DND-41 (cell line): Measurements from ENCODE around the gene SNAPC5.

ENCODE experiments used
- EZH2 ChIP-seq: IDR thresholded peaks from 3 replicates; pipeline ENCODE4 v1.6.1; 2012; ENCODE audit warnings: borderline replicate concordance, low read depth, mild to moderate bottlenecking, moderate library complexity, low read length, inconsistent platforms; ENCODE audit not compliant: severe bottlenecking
- TF ChIP-seq, protein P1 (sequence below): IDR thresholded peaks from 2 replicates; pipeline ENCODE4 v1.5.1; 2012; ENCODE audit warnings: borderline replicate concordance, low read length, moderate library complexity, mild to moderate bottlenecking; ENCODE audit not compliant: poor library complexity, severe bottlenecking; ENCODE audit errors: extremely low read depth

DNA sequence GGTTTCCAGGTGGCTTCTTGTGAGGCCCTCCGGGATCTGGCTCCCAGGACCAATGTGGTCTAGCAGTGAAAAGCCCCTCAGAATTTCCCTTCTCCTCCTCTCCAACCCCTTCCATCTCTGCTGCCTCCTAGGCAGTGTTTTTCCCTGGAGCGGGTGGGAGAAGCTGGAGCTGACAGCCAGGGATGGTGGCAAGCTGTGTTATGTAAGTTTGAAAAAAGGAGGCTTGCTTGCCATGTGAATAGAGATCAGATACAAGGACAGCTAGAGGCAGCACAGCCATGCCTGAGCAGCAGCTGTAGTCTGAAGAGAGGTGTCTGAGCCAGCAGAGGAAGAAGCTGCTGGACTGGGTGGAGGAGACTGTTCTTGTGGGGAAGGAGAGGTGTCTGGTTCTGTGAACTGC, 20.6 kb downstream of the SNAPC5 start:
- TF ChIP-seq, protein P1, sequence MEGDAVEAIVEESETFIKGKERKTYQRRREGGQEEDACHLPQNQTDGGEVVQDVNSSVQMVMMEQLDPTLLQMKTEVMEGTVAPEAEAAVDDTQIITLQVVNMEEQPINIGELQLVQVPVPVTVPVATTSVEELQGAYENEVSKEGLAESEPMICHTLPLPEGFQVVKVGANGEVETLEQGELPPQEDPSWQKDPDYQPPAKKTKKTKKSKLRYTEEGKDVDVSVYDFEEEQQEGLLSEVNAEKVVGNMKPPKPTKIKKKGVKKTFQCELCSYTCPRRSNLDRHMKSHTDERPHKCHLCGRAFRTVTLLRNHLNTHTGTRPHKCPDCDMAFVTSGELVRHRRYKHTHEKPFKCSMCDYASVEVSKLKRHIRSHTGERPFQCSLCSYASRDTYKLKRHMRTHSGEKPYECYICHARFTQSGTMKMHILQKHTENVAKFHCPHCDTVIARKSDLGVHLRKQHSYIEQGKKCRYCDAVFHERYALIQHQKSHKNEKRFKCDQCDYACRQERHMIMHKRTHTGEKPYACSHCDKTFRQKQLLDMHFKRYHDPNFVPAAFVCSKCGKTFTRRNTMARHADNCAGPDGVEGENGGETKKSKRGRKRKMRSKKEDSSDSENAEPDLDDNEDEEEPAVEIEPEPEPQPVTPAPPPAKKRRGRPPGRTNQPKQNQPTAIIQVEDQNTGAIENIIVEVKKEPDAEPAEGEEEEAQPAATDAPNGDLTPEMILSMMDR, result no peak
- no peak for TF ChIP-seq EZH2
